ENCODE results near the gene PSME3. TPM values are rescaled to one million over a fixed set of nuclear protein-coding genes. Genes with fewer than 3 reads are reported as not detected.
"Not testable (repeated sequence)": the region's sequence is repeated elsewhere in the genome, so short reads cannot be mapped to it uniquely, and the experiment has no call there.

Gene PSME3
- total RNA-seq, 1 donor from 2014 or later, result 108 TPM

- Histone ChIP-seq H3K36me3 (no peaks in the 10 kb centered on the region), H3K9me3 (ENCODE audit: low read depth) (no peaks in the 10 kb centered on the region), H3K27ac (no peak overlapping the region), H3K4me2 (no peak overlapping the region), H3K4me1 (no peaks in the 10 kb centered on the region), H2AFZ (replicated peaks) (no peak overlapping the region), H4K20me1 (ENCODE audit: low read depth) (no peaks in the 10 kb centered on the region), H3F3A (ENCODE audit: low read depth) (no peaks in the 10 kb centered on the region), H3K27me3 (no peaks in the 10 kb centered on the region), H3K9ac (no peak overlapping the region), H3K79me2 (ENCODE audit: low read depth) (no peaks in the 10 kb centered on the region), H3K4me3 (no peak overlapping the region)
- Mint-ChIP-seq H3K27ac (no peak overlapping the region), H3K36me3 (peaks cover 2% of the 10 kb centered on the region), H3K27me3 (ENCODE audit: insufficient read depth, low read depth) (peaks cover 5% of the 10 kb centered on the region), H3K4me1 (no peaks in the 10 kb centered on the region), H3K4me3 (no peak overlapping the region), H3K9me3 (no peaks in the 10 kb centered on the region)
- no peak for DNase-seq (ENCODE audit: low spot score)
- TF ChIP-seq EZH2phosphoT487 (IDR thresholded peaks at IDR 0.05) (no peak), EZH2 (IDR thresholded peaks at IDR 0.05) (no peak), CTCF (IDR thresholded peaks at IDR 0.05) (no peak)
These were observed 21.9 kb downstream of the PSME3 start for GRCh38 chr17:42855048-42855596.

- not testable (repeated sequence) for H3K9me3 Mint-ChIP-seq; H3K9ac ChIP-seq; DNase-seq (ENCODE audit: low spot score); H3K27ac Mint-ChIP-seq; H3K9me3 ChIP-seq (ENCODE audit: low read depth); H4K20me1 ChIP-seq (ENCODE audit: low read depth); H3K4me1 ChIP-seq; H3K27me3 ChIP-seq; H3K4me3 ChIP-seq; H3F3A ChIP-seq (ENCODE audit: low read depth); H3K4me2 ChIP-seq; H3K36me3 Mint-ChIP-seq; H3K27me3 Mint-ChIP-seq (ENCODE audit: insufficient read depth, low read depth); H3K4me3 Mint-ChIP-seq; H2AFZ ChIP-seq (replicated peaks); H3K4me1 Mint-ChIP-seq; H3K27ac ChIP-seq; H3K36me3 ChIP-seq; H3K79me2 ChIP-seq (ENCODE audit: low read depth)
These were observed 22.9 kb downstream of the PSME3 start for GRCh38 chr17:42856093-42856492.

GRCh38 chr17:42856516-42856915 is 23.3 kb downstream of the PSME3 start:
- not testable (repeated sequence) for H4K20me1 ChIP-seq (ENCODE audit: low read depth); H3K4me1 ChIP-seq; H3K9me3 Mint-ChIP-seq; H3K9ac ChIP-seq; H3F3A ChIP-seq (ENCODE audit: low read depth); DNase-seq (ENCODE audit: low spot score); H3K4me3 Mint-ChIP-seq; H3K36me3 Mint-ChIP-seq; H3K27me3 Mint-ChIP-seq (ENCODE audit: insufficient read depth, low read depth); H3K27ac ChIP-seq; H3K79me2 ChIP-seq (ENCODE audit: low read depth); H3K4me3 ChIP-seq; H2AFZ ChIP-seq (replicated peaks); H3K27ac Mint-ChIP-seq; H3K9me3 ChIP-seq (ENCODE audit: low read depth); H3K36me3 ChIP-seq; H3K4me1 Mint-ChIP-seq; H3K27me3 ChIP-seq; H3K4me2 ChIP-seq

GRCh38 chr17:42857389-42857788 is 24.2 kb downstream of the PSME3 start:
- peak; percentile 43 for DNase-seq (ENCODE audit: low spot score)

More at GRCh38 chr17:42857389-42857788, 24.2 kb downstream of the PSME3 start:
- TF ChIP-seq CTCF (IDR thresholded peaks at IDR 0.05) (no peak), EZH2phosphoT487 (IDR thresholded peaks at IDR 0.05) (no peak), EZH2 (IDR thresholded peaks at IDR 0.05) (no peak)
- Histone ChIP-seq H3F3A (ENCODE audit: low read depth) (no peaks in the 10 kb centered on the region), H3K36me3 (no peaks in the 10 kb centered on the region), H3K27me3 (no peaks in the 10 kb centered on the region), H3K9me3 (ENCODE audit: low read depth) (no peaks in the 10 kb centered on the region), H3K27ac (no peak overlapping the region), H4K20me1 (ENCODE audit: low read depth) (no peaks in the 10 kb centered on the region), H3K4me2 (no peak overlapping the region), H3K4me1 (no peaks in the 10 kb centered on the region), H2AFZ (replicated peaks) (no peak overlapping the region), H3K79me2 (ENCODE audit: low read depth) (no peaks in the 10 kb centered on the region), H3K9ac (peak overlapping the region; percentile 37), H3K4me3 (no peak overlapping the region)
- Mint-ChIP-seq H3K27me3 (ENCODE audit: insufficient read depth, low read depth) (peaks cover 5% of the 10 kb centered on the region), H3K9me3 (no peaks in the 10 kb centered on the region), H3K4me1 (no peaks in the 10 kb centered on the region), H3K36me3 (peaks cover 2% of the 10 kb centered on the region), H3K4me3 (no peak overlapping the region), H3K27ac (no peak overlapping the region)
